ENCODE results near the gene WNT9B.

The WNT9B gene

DNA sequence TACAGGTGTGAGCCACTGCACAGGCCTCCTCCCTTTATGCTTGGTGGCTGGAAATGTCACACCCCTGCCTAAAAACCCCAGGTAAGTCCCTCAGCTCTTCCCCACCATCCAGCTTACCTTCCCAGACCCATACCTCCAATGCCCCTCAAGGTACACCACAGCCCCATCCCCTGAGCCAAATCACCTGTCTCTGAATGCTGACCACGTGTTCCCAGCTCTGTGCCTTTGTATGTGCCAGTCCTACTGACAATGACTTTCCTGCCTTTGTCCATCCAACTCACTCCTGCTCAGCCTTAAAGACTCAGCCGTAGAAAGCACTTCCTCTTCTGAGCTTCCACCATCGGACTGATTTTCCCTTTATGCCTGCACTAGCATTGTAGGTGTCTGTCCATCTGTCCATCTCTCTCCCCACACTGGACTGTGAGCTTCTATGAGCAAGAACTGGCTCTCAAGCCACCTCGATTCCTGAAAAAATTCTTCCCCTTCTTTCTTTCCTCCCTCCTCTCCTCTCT, 40.9 kb downstream of the WNT9B start:
- H3K27ac Mint-ChIP-seq = no peak overlapping the region
- H3K36me3 Mint-ChIP-seq (ENCODE audit: low read depth) = no peaks in the 10 kb centered on the region
- no peaks in the 10 kb centered on the region for H3K4me1 Mint-ChIP-seq (ENCODE audit: low read depth)
- peaks cover 17% of the 10 kb centered on the region for H3K27me3 Mint-ChIP-seq (ENCODE audit: low read depth)
- H3K4me3 Mint-ChIP-seq = no peak overlapping the region
- H3K9me3 Mint-ChIP-seq = no peaks in the 10 kb centered on the region

GRCh38 chr17:46894024-46894423, 42.6 kb downstream of the WNT9B start:
- no peak overlapping the region for H3K27ac Mint-ChIP-seq
- H3K4me3 Mint-ChIP-seq = no peak overlapping the region
- H3K4me1 Mint-ChIP-seq (ENCODE audit: low read depth) = no peaks in the 10 kb centered on the region
- H3K9me3 Mint-ChIP-seq = no peaks in the 10 kb centered on the region
- H3K27me3 Mint-ChIP-seq (ENCODE audit: low read depth) = peaks cover 8% of the 10 kb centered on the region
- H3K36me3 Mint-ChIP-seq (ENCODE audit: low read depth) = no peaks in the 10 kb centered on the region

GRCh38 chr17:46894476-46895151, 43.2 kb downstream of the WNT9B start:
- Mint-ChIP-seq H3K4me3 (no peak overlapping the region), H3K27ac (no peak overlapping the region), H3K9me3 (no peaks in the 10 kb centered on the region), H3K36me3 (ENCODE audit: low read depth) (no peaks in the 10 kb centered on the region), H3K4me1 (ENCODE audit: low read depth) (no peaks in the 10 kb centered on the region), H3K27me3 (ENCODE audit: low read depth) (peaks cover 8% of the 10 kb centered on the region)

GRCh38 chr17:46895171-46895570, 43.8 kb downstream of the WNT9B start:
- no peak overlapping the region for H3K4me3 Mint-ChIP-seq
- peaks cover 8% of the 10 kb centered on the region for H3K27me3 Mint-ChIP-seq (ENCODE audit: low read depth)
- H3K36me3 Mint-ChIP-seq (ENCODE audit: low read depth) = no peaks in the 10 kb centered on the region
- no peaks in the 10 kb centered on the region for H3K9me3 Mint-ChIP-seq
- no peak overlapping the region for H3K27ac Mint-ChIP-seq
- no peaks in the 10 kb centered on the region for H3K4me1 Mint-ChIP-seq (ENCODE audit: low read depth)

GRCh38 chr17:46896991-46897390, 45.6 kb downstream of the WNT9B start:
- Mint-ChIP-seq H3K9me3 (no peaks in the 10 kb centered on the region), H3K36me3 (ENCODE audit: low read depth) (no peaks in the 10 kb centered on the region), H3K27ac (no peak overlapping the region), H3K4me1 (ENCODE audit: low read depth) (no peaks in the 10 kb centered on the region), H3K27me3 (ENCODE audit: low read depth) (peaks cover 10% of the 10 kb centered on the region), H3K4me3 (no peak overlapping the region)

DNA sequence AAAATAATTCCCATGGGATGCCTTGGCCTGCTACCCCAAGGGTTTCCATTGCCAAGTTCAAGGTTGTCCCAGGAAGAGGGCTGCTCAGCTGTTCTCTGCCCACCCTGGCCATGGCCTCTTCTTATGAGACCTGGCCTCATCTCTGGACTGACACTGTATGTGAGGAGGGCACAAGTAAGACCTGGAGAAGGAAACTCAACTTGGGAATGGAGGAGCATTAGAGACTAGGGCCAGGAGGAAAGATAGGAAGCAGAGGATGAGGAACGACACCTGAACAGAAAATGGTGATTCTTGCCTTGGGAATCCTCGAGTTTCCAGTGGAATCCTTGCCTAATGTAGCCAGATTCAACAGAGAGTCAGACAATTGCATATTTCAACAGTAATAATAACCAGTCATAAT, 47.0 kb downstream of the WNT9B start:
- H3K9me3 Mint-ChIP-seq = no peaks in the 10 kb centered on the region
- no peak overlapping the region for H3K27ac Mint-ChIP-seq
- H3K4me1 Mint-ChIP-seq (ENCODE audit: low read depth) = no peaks in the 10 kb centered on the region
- peaks cover 6% of the 10 kb centered on the region for H3K27me3 Mint-ChIP-seq (ENCODE audit: low read depth)
- H3K4me3 Mint-ChIP-seq = no peak overlapping the region
- H3K36me3 Mint-ChIP-seq (ENCODE audit: low read depth) = no peaks in the 10 kb centered on the region

GRCh38 chr17:46898860-46899259, 47.5 kb downstream of the WNT9B start:
- Mint-ChIP-seq H3K9me3 (no peaks in the 10 kb centered on the region), H3K4me3 (no peak overlapping the region), H3K36me3 (ENCODE audit: low read depth) (no peaks in the 10 kb centered on the region), H3K4me1 (ENCODE audit: low read depth) (no peaks in the 10 kb centered on the region), H3K27ac (no peak overlapping the region), H3K27me3 (ENCODE audit: low read depth) (peaks cover 6% of the 10 kb centered on the region)

DNA sequence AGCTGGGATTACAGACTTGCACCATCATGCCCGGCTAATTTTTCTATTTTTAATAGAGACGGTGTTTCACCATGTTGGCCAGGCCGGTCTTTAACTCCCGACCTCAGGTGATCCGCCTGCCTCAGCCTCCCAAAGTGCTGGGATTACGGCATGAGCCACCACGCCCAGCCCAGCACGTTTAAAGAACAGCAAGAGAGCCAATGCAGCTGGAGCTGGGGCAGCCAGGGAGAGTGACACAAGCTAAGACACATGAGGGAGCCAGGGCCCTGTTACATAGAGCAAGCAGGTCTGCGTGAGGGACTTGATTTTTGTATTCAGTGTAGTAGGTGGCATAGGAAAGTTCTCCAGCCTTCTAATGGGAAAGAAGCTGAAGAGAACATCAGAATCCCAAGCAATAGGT, 49.9 kb downstream of the WNT9B start:
- Mint-ChIP-seq H3K27ac (no peak overlapping the region), H3K4me1 (ENCODE audit: low read depth) (peaks cover 6% of the 10 kb centered on the region), H3K4me3 (no peak overlapping the region), H3K36me3 (ENCODE audit: low read depth) (no peaks in the 10 kb centered on the region), H3K9me3 (no peaks in the 10 kb centered on the region), H3K27me3 (ENCODE audit: low read depth) (peaks cover 6% of the 10 kb centered on the region)

- peaks cover 6% of the 10 kb centered on the region for H3K27me3 Mint-ChIP-seq (ENCODE audit: low read depth)
- H3K9me3 Mint-ChIP-seq = no peaks in the 10 kb centered on the region
- no peak overlapping the region for H3K27ac Mint-ChIP-seq
- H3K4me3 Mint-ChIP-seq = no peak overlapping the region
- peaks cover 6% of the 10 kb centered on the region for H3K4me1 Mint-ChIP-seq (ENCODE audit: low read depth)
- no peaks in the 10 kb centered on the region for H3K36me3 Mint-ChIP-seq (ENCODE audit: low read depth)
Observed at GRCh38 chr17:46903762-46904672, 52.6 kb downstream of the WNT9B start.

- Mint-ChIP-seq H3K27me3 (ENCODE audit: low read depth) (peaks cover 4% of the 10 kb centered on the region), H3K9me3 (no peaks in the 10 kb centered on the region), H3K4me3 (no peak overlapping the region), H3K36me3 (ENCODE audit: low read depth) (no peaks in the 10 kb centered on the region), H3K27ac (no peak overlapping the region), H3K4me1 (ENCODE audit: low read depth) (peaks cover 6% of the 10 kb centered on the region)
Observed at GRCh38 chr17:46908068-46908737, 56.8 kb downstream of the WNT9B start.

DNA sequence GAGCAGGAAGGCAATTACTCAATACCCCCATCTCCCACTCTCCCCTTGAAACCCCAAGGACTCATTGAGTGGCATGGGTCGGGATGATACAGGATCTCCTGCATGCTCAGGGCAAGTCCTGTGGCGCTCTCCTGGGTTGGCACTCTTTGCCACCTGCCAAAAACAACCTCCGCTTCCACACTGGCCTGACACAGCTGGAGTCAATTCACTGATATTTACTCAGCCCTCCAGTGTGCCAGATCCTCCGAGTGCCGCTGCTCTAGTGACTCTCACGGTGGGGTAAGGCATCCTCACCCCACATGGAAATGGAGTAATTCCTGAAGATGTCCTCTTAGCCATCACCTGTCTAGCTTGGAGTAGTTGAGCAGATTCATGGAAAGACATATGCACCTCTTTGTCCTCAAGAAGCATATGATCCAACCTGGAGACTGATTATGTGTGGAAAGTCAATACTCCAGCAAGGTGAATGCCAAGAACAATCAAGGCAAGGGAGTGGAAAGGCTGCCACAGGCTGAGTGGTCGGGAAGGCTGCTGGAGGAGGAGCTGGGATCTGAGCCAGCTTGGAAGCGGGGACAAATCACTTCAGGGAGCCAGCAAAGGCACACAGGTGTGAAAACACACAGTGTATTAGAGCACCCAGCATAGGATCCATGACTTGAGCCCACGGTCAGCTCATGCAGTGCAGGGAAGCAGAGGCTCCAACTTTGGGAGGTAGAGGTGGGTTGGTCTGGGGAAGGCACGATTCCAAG, 59.0 kb downstream of the WNT9B start:
- Mint-ChIP-seq H3K36me3 (ENCODE audit: low read depth) (no peaks in the 10 kb centered on the region), H3K4me3 (no peak overlapping the region), H3K27ac (no peak overlapping the region), H3K4me1 (ENCODE audit: low read depth) (peaks cover 6% of the 10 kb centered on the region), H3K27me3 (ENCODE audit: low read depth) (peaks cover 9% of the 10 kb centered on the region), H3K9me3 (no peaks in the 10 kb centered on the region)

GRCh38 chr17:46911311-46911710, 59.9 kb downstream of the WNT9B start:
- no peaks in the 10 kb centered on the region for H3K36me3 Mint-ChIP-seq (ENCODE audit: low read depth)
- H3K9me3 Mint-ChIP-seq = no peaks in the 10 kb centered on the region
- peaks cover 9% of the 10 kb centered on the region for H3K27me3 Mint-ChIP-seq (ENCODE audit: low read depth)
- H3K4me3 Mint-ChIP-seq = no peak overlapping the region
- no peak overlapping the region for H3K27ac Mint-ChIP-seq
- H3K4me1 Mint-ChIP-seq (ENCODE audit: low read depth) = no peaks in the 10 kb centered on the region

DNA sequence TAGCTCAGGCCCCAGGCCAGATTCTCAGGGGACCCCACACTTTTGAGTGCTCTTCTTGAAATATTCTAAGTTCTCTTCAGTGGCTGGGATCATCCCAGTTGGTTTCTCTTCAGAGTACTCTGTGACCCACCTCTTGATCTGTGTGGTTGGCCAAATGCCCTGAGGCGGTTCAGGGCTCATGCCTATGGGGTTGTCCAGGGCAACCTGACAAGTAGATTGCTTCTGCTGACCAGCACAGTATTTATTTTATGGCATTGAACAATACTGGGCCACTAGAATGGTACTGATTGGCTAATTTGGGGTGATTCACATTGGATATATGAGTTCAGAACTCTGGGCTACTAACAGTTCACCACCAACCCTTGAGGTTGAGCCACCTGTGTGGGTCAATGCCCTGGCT, 64.2 kb downstream of the WNT9B start:
- H3K27ac Mint-ChIP-seq = no peak overlapping the region
- H3K9me3 Mint-ChIP-seq = no peaks in the 10 kb centered on the region
- H3K4me3 Mint-ChIP-seq = no peak overlapping the region
- H3K4me1 Mint-ChIP-seq (ENCODE audit: low read depth) = no peaks in the 10 kb centered on the region
- peaks cover 7% of the 10 kb centered on the region for H3K27me3 Mint-ChIP-seq (ENCODE audit: low read depth)
- no peaks in the 10 kb centered on the region for H3K36me3 Mint-ChIP-seq (ENCODE audit: low read depth)

- Mint-ChIP-seq H3K27me3 (ENCODE audit: low read depth) (peaks cover 11% of the 10 kb centered on the region), H3K36me3 (ENCODE audit: low read depth) (no peaks in the 10 kb centered on the region), H3K4me1 (ENCODE audit: low read depth) (no peaks in the 10 kb centered on the region), H3K4me3 (no peak overlapping the region), H3K9me3 (no peaks in the 10 kb centered on the region), H3K27ac (no peak overlapping the region)
Observed at GRCh38 chr17:46916211-46916610, 64.8 kb downstream of the WNT9B start.
